ENCODE data around the gene CDH22. TPM values are rescaled to one million over a fixed set of nuclear protein-coding genes. Genes with fewer than 3 reads are reported as not detected.

Gene CDH22
- total RNA-seq, 1 donor from 2014 or later = 1.3 TPM

DNA sequence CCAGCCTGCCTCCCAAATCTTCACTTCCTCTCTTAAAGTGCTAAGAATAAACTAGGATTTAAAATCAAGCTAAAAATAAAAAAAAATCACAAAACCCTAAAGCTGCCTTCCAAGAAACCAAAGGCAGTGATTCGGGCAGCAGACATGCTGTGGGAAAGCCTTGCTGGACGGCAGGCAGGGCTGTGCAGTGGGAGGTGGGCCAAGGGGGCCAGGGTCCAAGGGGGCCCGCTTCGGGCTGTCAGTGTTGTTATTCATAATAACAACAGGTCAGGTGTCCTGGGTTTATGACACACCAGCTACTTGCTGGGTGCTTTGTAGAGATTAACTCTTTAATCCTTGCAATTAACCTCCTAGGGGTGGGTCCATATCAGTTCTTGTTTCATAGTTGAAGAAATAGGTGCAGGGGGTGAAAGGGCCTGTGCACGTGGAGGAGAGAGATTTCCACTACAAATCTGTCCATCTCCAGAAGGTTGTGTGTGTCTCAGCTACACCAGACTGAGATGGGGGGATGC lies 149.8 kb downstream of the CDH22 start:
- H3K27me3 Mint-ChIP-seq = peaks cover 41% of the 10 kb centered on the region
- no peak for DNase-seq (ENCODE audit: extremely low spot score, unreplicated experiment)
- H3K9me3 Mint-ChIP-seq = no peaks in the 10 kb centered on the region
- H3K36me3 Mint-ChIP-seq = no peaks in the 10 kb centered on the region
- no peak overlapping the region for H3K27ac Mint-ChIP-seq
- no peaks in the 10 kb centered on the region for H3K4me1 Mint-ChIP-seq (ENCODE audit: unreplicated experiment)
- no peak overlapping the region for H3K4me3 Mint-ChIP-seq
- TF ChIP-seq, protein P1, sequence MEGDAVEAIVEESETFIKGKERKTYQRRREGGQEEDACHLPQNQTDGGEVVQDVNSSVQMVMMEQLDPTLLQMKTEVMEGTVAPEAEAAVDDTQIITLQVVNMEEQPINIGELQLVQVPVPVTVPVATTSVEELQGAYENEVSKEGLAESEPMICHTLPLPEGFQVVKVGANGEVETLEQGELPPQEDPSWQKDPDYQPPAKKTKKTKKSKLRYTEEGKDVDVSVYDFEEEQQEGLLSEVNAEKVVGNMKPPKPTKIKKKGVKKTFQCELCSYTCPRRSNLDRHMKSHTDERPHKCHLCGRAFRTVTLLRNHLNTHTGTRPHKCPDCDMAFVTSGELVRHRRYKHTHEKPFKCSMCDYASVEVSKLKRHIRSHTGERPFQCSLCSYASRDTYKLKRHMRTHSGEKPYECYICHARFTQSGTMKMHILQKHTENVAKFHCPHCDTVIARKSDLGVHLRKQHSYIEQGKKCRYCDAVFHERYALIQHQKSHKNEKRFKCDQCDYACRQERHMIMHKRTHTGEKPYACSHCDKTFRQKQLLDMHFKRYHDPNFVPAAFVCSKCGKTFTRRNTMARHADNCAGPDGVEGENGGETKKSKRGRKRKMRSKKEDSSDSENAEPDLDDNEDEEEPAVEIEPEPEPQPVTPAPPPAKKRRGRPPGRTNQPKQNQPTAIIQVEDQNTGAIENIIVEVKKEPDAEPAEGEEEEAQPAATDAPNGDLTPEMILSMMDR (conservative IDR thresholded peaks at IDR 0.05) = no peak

DNA sequence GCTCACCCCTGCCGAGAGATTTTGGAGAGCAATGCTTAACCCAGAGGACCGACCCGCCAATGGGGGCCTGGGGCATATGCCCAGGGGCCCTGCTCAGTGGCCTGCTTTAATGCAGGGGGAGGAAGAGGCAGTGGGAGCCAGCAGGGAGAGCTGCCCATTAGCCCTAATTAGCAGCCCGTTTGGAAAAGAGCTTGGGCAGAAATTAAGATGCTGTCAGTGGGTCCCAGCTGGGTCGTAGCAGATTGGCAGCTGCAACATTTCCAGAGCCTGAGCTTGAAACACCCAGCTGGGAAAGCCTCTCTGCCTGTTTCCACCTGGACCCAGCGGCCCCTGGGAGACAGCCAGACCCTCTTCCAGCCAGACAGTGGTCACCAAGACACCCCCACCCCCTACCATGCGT lies 150.7 kb downstream of the CDH22 start:
- Mint-ChIP-seq H3K4me3 (no peak overlapping the region), H3K9me3 (no peaks in the 10 kb centered on the region), H3K27ac (no peak overlapping the region), H3K4me1 (ENCODE audit: unreplicated experiment) (no peaks in the 10 kb centered on the region), H3K27me3 (peaks cover 32% of the 10 kb centered on the region), H3K36me3 (no peaks in the 10 kb centered on the region)
- TF ChIP-seq, protein P1 (conservative IDR thresholded peaks at IDR 0.05) = no peak
- no peak for DNase-seq (ENCODE audit: extremely low spot score, unreplicated experiment)

DNA sequence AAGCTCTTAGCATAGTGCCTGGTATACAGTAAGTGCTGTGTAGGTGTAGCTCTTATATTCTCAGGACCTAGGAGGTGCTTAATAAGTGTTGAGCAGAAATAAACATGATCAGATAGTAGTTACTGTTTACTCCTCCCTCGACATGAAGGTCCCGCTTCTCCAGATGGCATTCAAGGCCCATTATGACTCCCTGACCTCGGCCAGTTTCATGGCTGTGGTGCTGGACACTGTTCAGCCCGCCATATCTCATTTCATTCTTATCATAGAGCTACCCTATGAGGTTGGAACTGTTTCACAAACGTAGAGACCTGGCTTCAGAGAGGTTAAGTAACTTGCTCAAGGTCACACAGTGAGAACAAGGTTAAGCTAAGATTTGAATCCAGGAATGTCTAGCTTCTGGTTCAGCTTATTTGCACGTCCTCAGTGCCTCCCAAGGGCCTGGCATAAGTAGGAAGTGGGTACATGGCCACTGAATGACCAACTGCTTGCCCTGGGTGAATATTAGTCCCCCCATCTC lies 151.2 kb downstream of the CDH22 start:
- Mint-ChIP-seq H3K27me3 (peaks cover 28% of the 10 kb centered on the region), H3K9me3 (no peaks in the 10 kb centered on the region), H3K4me1 (ENCODE audit: unreplicated experiment) (no peaks in the 10 kb centered on the region), H3K27ac (no peak overlapping the region), H3K36me3 (no peaks in the 10 kb centered on the region), H3K4me3 (no peak overlapping the region)
- no peak for DNase-seq (ENCODE audit: extremely low spot score, unreplicated experiment)
- TF ChIP-seq, protein P1 (conservative IDR thresholded peaks at IDR 0.05) = no peak

DNA sequence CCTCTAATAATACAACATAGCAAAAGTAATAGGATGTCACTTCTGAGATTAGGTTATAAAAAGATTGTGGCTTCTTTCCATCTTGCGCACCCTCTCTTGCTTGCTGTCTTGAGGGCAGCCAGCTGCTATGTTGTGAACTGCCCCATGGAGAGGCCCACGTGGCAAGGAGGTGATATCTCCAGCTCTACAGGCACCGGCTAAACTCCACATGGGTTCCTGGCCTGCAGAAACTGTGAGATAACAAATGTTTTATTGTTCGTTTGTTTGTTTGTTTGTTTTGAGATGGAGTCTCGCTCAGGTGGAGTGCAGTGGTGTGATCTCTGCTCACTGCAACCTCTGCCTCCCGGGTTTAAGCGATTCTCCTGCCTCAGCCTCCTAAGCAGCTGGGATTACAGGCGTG lies 152.2 kb downstream of the CDH22 start:
- H3K4me3 Mint-ChIP-seq = no peak overlapping the region
- peaks cover 20% of the 10 kb centered on the region for H3K27me3 Mint-ChIP-seq
- DNase-seq (ENCODE audit: extremely low spot score, unreplicated experiment) = no peak
- no peaks in the 10 kb centered on the region for H3K4me1 Mint-ChIP-seq (ENCODE audit: unreplicated experiment)
- H3K27ac Mint-ChIP-seq = no peak overlapping the region
- TF ChIP-seq, protein P1 (conservative IDR thresholded peaks at IDR 0.05) = no peak
- no peaks in the 10 kb centered on the region for H3K9me3 Mint-ChIP-seq
- H3K36me3 Mint-ChIP-seq = no peaks in the 10 kb centered on the region

DNA sequence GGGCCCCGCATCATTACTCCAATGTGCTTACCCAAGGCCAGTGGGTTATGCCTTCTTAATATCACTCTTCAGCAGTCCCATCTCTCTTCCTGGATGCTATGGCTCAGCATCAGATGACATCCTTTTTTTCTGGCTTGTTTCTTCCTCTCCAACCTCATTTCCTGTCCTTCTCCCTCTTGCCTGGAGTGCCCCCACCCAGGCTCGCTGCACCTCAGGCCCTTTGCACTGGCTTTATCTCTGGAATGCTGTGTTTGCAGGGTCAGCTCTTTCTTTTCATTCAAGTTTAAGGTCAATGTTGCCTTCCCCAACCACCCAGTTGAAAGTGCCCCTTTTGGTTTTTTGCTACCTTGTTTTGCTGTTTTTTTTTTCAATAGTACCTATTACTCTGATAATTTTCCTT lies 153.5 kb downstream of the CDH22 start:
- no peaks in the 10 kb centered on the region for H3K9me3 Mint-ChIP-seq
- no peaks in the 10 kb centered on the region for H3K4me1 Mint-ChIP-seq (ENCODE audit: unreplicated experiment)
- H3K27ac Mint-ChIP-seq = no peak overlapping the region
- no peaks in the 10 kb centered on the region for H3K36me3 Mint-ChIP-seq
- no peak overlapping the region for H3K4me3 Mint-ChIP-seq
- DNase-seq (ENCODE audit: extremely low spot score, unreplicated experiment) = no peak
- TF ChIP-seq, protein P1 (conservative IDR thresholded peaks at IDR 0.05) = no peak
- peaks cover 14% of the 10 kb centered on the region for H3K27me3 Mint-ChIP-seq

DNA sequence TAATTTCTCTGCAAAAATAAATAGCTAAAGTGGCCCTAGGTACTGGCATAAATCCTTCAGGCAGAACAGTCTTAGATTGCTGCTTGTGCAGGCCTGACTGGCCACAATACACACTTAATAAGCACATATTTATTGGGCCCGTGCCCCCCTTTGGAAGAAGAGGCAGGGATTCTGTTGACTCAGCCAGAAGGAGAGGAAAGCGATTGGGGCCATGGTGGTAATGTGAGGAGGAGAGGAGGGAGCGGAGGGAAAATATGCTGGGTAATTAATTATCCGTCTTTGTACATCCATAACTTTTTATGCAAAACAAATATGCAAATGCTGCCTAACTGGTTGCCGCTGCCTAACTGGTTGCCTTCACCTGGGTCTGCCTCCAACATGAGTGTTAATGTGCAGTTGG lies 154.0 kb downstream of the CDH22 start:
- TF ChIP-seq, protein P1 (conservative IDR thresholded peaks at IDR 0.05) = no peak
- Mint-ChIP-seq H3K36me3 (no peaks in the 10 kb centered on the region), H3K27me3 (peaks cover 9% of the 10 kb centered on the region), H3K4me3 (no peak overlapping the region), H3K4me1 (ENCODE audit: unreplicated experiment) (no peaks in the 10 kb centered on the region), H3K27ac (no peak overlapping the region), H3K9me3 (no peaks in the 10 kb centered on the region)
- DNase-seq (ENCODE audit: extremely low spot score, unreplicated experiment) = no peak

Measured in type B pancreatic cell (in vitro differentiated cells).